ENCODE data around the gene TRAPPC3.

TRAPPC3 gene

GRCh38 chr1:36172017-36172747 is 22.9 kb upstream of the TRAPPC3 start:
- H4K20me1 ChIP-seq (ENCODE audit: insufficient read depth, low read length): peaks cover 60% of the 10 kb centered on the region
- no peak for ATAC-seq (ENCODE audit: insufficient read depth, low read depth)
- no peaks in the 10 kb centered on the region for H3K4me1 ChIP-seq (ENCODE audit: insufficient read depth, low read length)

DNA sequence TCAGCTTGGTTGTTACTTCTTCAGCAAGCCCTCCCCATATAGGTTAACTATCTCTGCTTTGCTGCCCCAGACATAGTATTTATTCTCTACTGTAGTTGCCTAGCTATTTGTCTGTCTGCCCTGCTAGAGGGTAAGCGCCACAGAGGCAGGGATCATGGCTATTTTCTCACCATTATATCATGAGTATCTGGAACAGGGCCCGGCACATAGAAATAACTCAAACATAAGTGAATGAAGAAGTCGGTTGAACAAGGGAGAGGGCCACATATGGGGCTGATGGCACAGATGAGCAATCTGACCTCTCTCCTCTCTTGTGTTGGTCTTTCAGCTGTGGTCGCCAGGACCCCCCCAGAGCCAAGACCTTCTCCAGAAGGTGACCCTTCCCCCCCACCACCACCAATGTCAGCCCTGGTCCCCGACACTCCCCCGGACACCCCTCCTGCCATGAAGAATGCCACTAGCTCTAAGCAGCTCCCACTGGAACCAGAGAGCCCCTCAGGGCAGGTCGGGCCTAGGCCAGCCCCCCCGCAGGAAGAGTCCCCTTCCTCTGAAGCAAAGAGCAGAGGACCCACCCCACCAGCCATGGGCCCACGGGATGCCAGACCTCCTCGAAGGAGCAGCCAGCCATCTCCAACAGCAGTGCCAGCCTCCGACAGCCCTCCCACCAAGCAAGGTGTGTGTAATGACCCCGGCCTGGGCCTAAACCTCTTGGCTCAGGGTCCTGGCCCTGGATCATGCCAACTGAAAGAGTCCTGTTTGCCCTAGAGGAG is 21.5 kb upstream of the TRAPPC3 start:
- DNase-seq (no peak), ATAC-seq (ENCODE audit: insufficient read depth, low read depth) (no peak)
- no peak for TF ChIP-seq CTCF (IDR thresholded peaks at IDR 0.05; ENCODE audit: borderline replicate concordance, extremely low read depth, low read length, poor library complexity, severe bottlenecking)
- no peak for TF ChIP-seq EZH2 (IDR thresholded peaks at IDR 0.05; ENCODE audit: borderline replicate concordance, low read depth, low read length, severe bottlenecking)
- Histone ChIP-seq H3K9me3 (ENCODE audit: insufficient read depth, low read length, severe bottlenecking) (no peaks in the 10 kb centered on the region), H4K20me1 (ENCODE audit: insufficient read depth, low read length) (peaks cover 65% of the 10 kb centered on the region), H3K4me1 (ENCODE audit: insufficient read depth, low read length) (no peaks in the 10 kb centered on the region), H3K4me2 (ENCODE audit: insufficient read depth, low read length) (no peak overlapping the region), H3K4me3 (ENCODE audit: low read depth in 1 of 2, low read length in 2 of 2) (no peak overlapping the region), H2AFZ (ENCODE audit: low read depth, low read length) (no peak overlapping the region), H3K9ac (ENCODE audit: low read depth, low read length) (no peak overlapping the region), H3K27ac (ENCODE audit: low read length) (no peak overlapping the region), H3K36me3 (ENCODE audit: insufficient read depth, low read length) (peaks cover 74% of the 10 kb centered on the region), H3K79me2 (ENCODE audit: insufficient read depth, low read length) (peaks cover 41% of the 10 kb centered on the region), H3K27me3 (ENCODE audit: insufficient read depth, low read length, poor library complexity) (no peaks in the 10 kb centered on the region)

More at GRCh38 chr1:36172017-36172747, 22.9 kb upstream of the TRAPPC3 start:
- no peaks in the 10 kb centered on the region for H3K27me3 ChIP-seq (ENCODE audit: insufficient read depth, low read length, poor library complexity)
- DNase-seq: no peak
- no peak overlapping the region for H3K9ac ChIP-seq (ENCODE audit: low read depth, low read length)
- no peak overlapping the region for H3K27ac ChIP-seq (ENCODE audit: low read length)
- peaks cover 78% of the 10 kb centered on the region for H3K36me3 ChIP-seq (ENCODE audit: insufficient read depth, low read length)
- peaks cover 29% of the 10 kb centered on the region for H3K79me2 ChIP-seq (ENCODE audit: insufficient read depth, low read length)
- no peak overlapping the region for H2AFZ ChIP-seq (ENCODE audit: low read depth, low read length)
- no peak overlapping the region for H3K4me2 ChIP-seq (ENCODE audit: insufficient read depth, low read length)
- H3K9me3 ChIP-seq (ENCODE audit: insufficient read depth, low read length, severe bottlenecking): no peaks in the 10 kb centered on the region
- TF ChIP-seq CTCF (IDR thresholded peaks at IDR 0.05; ENCODE audit: borderline replicate concordance, extremely low read depth, low read length, poor library complexity, severe bottlenecking) (no peak), EZH2 (IDR thresholded peaks at IDR 0.05; ENCODE audit: borderline replicate concordance, low read depth, low read length, severe bottlenecking) (no peak)
- H3K4me3 ChIP-seq (ENCODE audit: low read depth in 1 of 2, low read length in 2 of 2): no peak overlapping the region

- no peak overlapping the region for H3K9ac ChIP-seq (ENCODE audit: low read depth, low read length)
- no peak overlapping the region for H3K4me2 ChIP-seq (ENCODE audit: insufficient read depth, low read length)
- ATAC-seq (ENCODE audit: insufficient read depth, low read depth) (no peak), DNase-seq (no peak)
- peaks cover 52% of the 10 kb centered on the region for H3K36me3 ChIP-seq (ENCODE audit: insufficient read depth, low read length)
- no peaks in the 10 kb centered on the region for H3K4me1 ChIP-seq (ENCODE audit: insufficient read depth, low read length)
- H3K9me3 ChIP-seq (ENCODE audit: insufficient read depth, low read length, severe bottlenecking): no peaks in the 10 kb centered on the region
- H2AFZ ChIP-seq (ENCODE audit: low read depth, low read length): no peak overlapping the region
- TF ChIP-seq CTCF (IDR thresholded peaks at IDR 0.05; ENCODE audit: borderline replicate concordance, extremely low read depth, low read length, poor library complexity, severe bottlenecking): no peak
- no peak for TF ChIP-seq EZH2 (IDR thresholded peaks at IDR 0.05; ENCODE audit: borderline replicate concordance, low read depth, low read length, severe bottlenecking)
- no peak overlapping the region for H3K4me3 ChIP-seq (ENCODE audit: low read depth in 1 of 2, low read length in 2 of 2)
- no peak overlapping the region for H3K27ac ChIP-seq (ENCODE audit: low read length)
- H4K20me1 ChIP-seq (ENCODE audit: insufficient read depth, low read length): peaks cover 49% of the 10 kb centered on the region
- peaks cover 64% of the 10 kb centered on the region for H3K79me2 ChIP-seq (ENCODE audit: insufficient read depth, low read length)
- no peaks in the 10 kb centered on the region for H3K27me3 ChIP-seq (ENCODE audit: insufficient read depth, low read length, poor library complexity)
These were observed 19.2 kb upstream of the TRAPPC3 start for GRCh38 chr1:36168514-36168913.
